OCI-LY7 (cell line): ENCODE results near the gene OMG. TPM values are rescaled to one million over a fixed set of nuclear protein-coding genes. Genes with fewer than 3 reads are reported as not detected.
A peak's percentile ranks its signal among the peaks of the same experiment; 100 is the strongest.

Experiments
- BruUV-seq: library from RNA; stranded (reverse); fragments of 400-500 nt; replicated peaks from 2 replicates; lab custom pipeline; 2021; lab: Mats Ljungman, UMichigan
- CTCF ChIA-PET: fragments of 300-600 bp; sonication (Branson Sonifier 250); formaldehyde crosslinking; loops from one replicate; lab custom pipeline; 2022; ENCODE audit warnings: antibody characterized with exemption; ENCODE audit not compliant: unreplicated experiment; lab: Charles Lee
- POLR2A ChIA-PET: fragments of 300-600 bp; sonication (Branson Sonifier 250); formaldehyde crosslinking; loops from one replicate; lab custom pipeline; 2022; ENCODE audit warnings: antibody characterized with exemption; lab: Charles Lee
- DNase-seq: peaks from one replicate; pipeline ENCODE4 v3.0.0-alpha.2; 2015; ENCODE audit warnings: low spot score
- H2AFZ ChIP-seq: fragments of 200-600 bp; sonication (generic), shearing (Covaris generic); 2 replicates; pipeline ENCODE4 v1.6.1; 2014; ENCODE audit warnings: mild to moderate bottlenecking, antibody characterized with exemption, low read length, moderate library complexity
- H3K27ac ChIP-seq: fragments of 200-600 bp; sonication (generic); 2 replicates; pipeline ENCODE4 v1.5.1; 2014; ENCODE audit warnings: mixed run types, low read depth, mild to moderate bottlenecking, moderate library complexity, low read length, inconsistent platforms; ENCODE audit not compliant: poor library complexity, severe bottlenecking
- H3K36me3 ChIP-seq: fragments of 200-600 bp; sonication (generic); 2 replicates; pipeline ENCODE4 v1.6.1; 2014; ENCODE audit warnings: mild to moderate bottlenecking, antibody characterized with exemption, low read length, moderate library complexity, mixed read lengths; ENCODE audit not compliant: insufficient read depth
- H3K4me1 ChIP-seq: fragments of 200-600 bp; sonication (generic); 2 replicates; pipeline ENCODE4 v1.5.1; 2014; ENCODE audit warnings: mild to moderate bottlenecking, low read length; ENCODE audit not compliant: insufficient read depth, poor library complexity, severe bottlenecking
- H3K4me2 ChIP-seq: fragments of 200-600 bp; sonication (generic); 2 replicates; pipeline ENCODE4 v1.6.1; 2014; ENCODE audit warnings: mild to moderate bottlenecking, low read length
- H3K4me3 ChIP-seq: fragments of 200-600 bp; sonication (generic); 2 replicates; pipeline ENCODE4 v1.5.1; 2014; ENCODE audit warnings: mild to moderate bottlenecking, low read depth, low read length; ENCODE audit not compliant: poor library complexity, severe bottlenecking
- H3K79me2 ChIP-seq: fragments of 200-600 bp; sonication (generic); 2 replicates; pipeline ENCODE4 v1.6.1; 2016; ENCODE audit warnings: low read depth, mild to moderate bottlenecking, low read length, moderate library complexity, mixed read lengths; ENCODE audit not compliant: insufficient read depth
- H3K9me2 ChIP-seq: fragments of 200-600 bp; sonication (generic); 2 replicates; pipeline ENCODE4 v1.6.1; 2016; ENCODE audit warnings: mild to moderate bottlenecking, low read length, mixed read lengths; ENCODE audit not compliant: insufficient read depth
- H3K9me3 ChIP-seq: fragments of 200-600 bp; sonication (generic); 2 replicates; pipeline ENCODE4 v1.6.1; 2014; ENCODE audit warnings: mild to moderate bottlenecking, mixed run types, low read length, mixed read lengths
- H4K20me1 ChIP-seq: fragments of 200-600 bp; sonication (generic); 2 replicates; pipeline ENCODE4 v1.6.1; 2014; ENCODE audit warnings: mild to moderate bottlenecking, antibody characterized with exemption, low read length, moderate library complexity, mixed read lengths; ENCODE audit not compliant: insufficient read depth
- CTCF ChIP-seq: fragments of 200-600 bp; sonication (generic); conservative IDR thresholded peaks from 2 replicates; pipeline ENCODE4 v1.5.1; 2014; ENCODE audit warnings: mild to moderate bottlenecking, antibody characterized with exemption, low read length, moderate library complexity, mixed read lengths
- EZH2phosphoT487 ChIP-seq: fragments of 200-600 bp; sonication (generic); IDR thresholded peaks from 2 replicates; pipeline ENCODE4 v1.6.1; 2018; ENCODE audit warnings: low read depth, borderline replicate concordance, mild to moderate bottlenecking, mixed run types, antibody characterized with exemption, low read length, moderate library complexity, mixed read lengths
- intact Hi-C: fragments of 100-400 bp; cut with micrococcal nuclease; formaldehyde crosslinking; loops from one replicate; pipeline ENCODE4 v1.10.0; 2022; ENCODE audit not compliant: unreplicated experiment
- total RNA-seq, 2 experiments: library from RNA; depleted of rRNA in 1 of 2; stranded (reverse); fragments of >200 nt in 1 of 2; shearing (Covaris generic) in 1 of 2; gene quantifications; 2 replicates each; pipeline ENCODE4 v1.2.3, GENCODE V29; 2014 to 2022

OMG gene
- total RNA-seq, 2 experiments from 2014 or later: 0.32 to 1.4 TPM

GRCh38 chr17:31314782-31315100 is 17.7 kb upstream of the OMG start:
- Histone ChIP-seq H4K20me1 (no peaks in the 10 kb centered on the region), H3K4me3 (peak overlapping the region; percentile 73), H3K9me2 (no peaks in the 10 kb centered on the region), H3K4me2 (peak overlapping the region; percentile 93), H3K79me2 (peaks cover 92% of the 10 kb centered on the region), H2AFZ (no peak overlapping the region), H3K27ac (peak overlapping the region; percentile 97), H3K4me1 (peaks cover 44% of the 10 kb centered on the region), H3K36me3 (peaks cover 11% of the 10 kb centered on the region; the same call in 1 of the 2 replicates), H3K9me3 (no peaks in the 10 kb centered on the region)
- TF ChIP-seq CTCF (no peak), EZH2phosphoT487 (no peak)
- BruUV-seq: no TSS peak
- intact Hi-C loops: loop anchor here (5.0 kb wide), 1 partner anchor 223 kb away; no protein-coding TSS in a partner anchor
- CTCF ChIA-PET: no interaction called here
- no peak for DNase-seq
- POLR2A ChIA-PET: interaction anchor here (0.9 kb wide), 1 partner anchor 187 kb away, joined by 4 read pairs; no protein-coding TSS in a partner anchor

GRCh38 chr17:31313982-31314781 is 17.1 kb upstream of the OMG start, which contains the start of gene EVI2B:
Gene EVI2B (minus strand): TSS chr17:31314054. CDS start chr17:31305609, 8,445 bp downstream.
- TF ChIP-seq CTCF (no peak), EZH2phosphoT487 (no peak)
- no peaks in the 10 kb centered on the region for H4K20me1 ChIP-seq
- DNase-seq: peak; percentile 87
- no peaks in the 10 kb centered on the region for H3K9me3 ChIP-seq
- peak within 1 kb of the TSS; percentile 73 for H3K4me3 ChIP-seq
- no peaks in the 10 kb centered on the region for H3K9me2 ChIP-seq
- ChIA-PET POLR2A (interaction anchor here (0.6 to 1.1 kb wide), 3 partner anchors 53 to 229 kb away, joined by 3 to 4 read pairs (median 4); no protein-coding TSS in a partner anchor), CTCF (no interaction called here)
- peaks cover 11% of the 10 kb centered on the region; the same call in 1 of the 2 replicates for H3K36me3 ChIP-seq
- peaks cover 48% of the 10 kb centered on the region for H3K4me1 ChIP-seq
- H3K27ac ChIP-seq: peak within 1 kb of the TSS; percentile 97
- no peak within 1 kb of the TSS for H2AFZ ChIP-seq
- H3K79me2 ChIP-seq: peaks cover 92% of the 10 kb centered on the region
- H3K4me2 ChIP-seq: peak within 1 kb of the TSS; percentile 93
- intact Hi-C loops: loop anchor here (2.0 kb wide), 1 partner anchor 59 kb away; no protein-coding TSS in a partner anchor
- no TSS peak for BruUV-seq
